Chondrocyte (in vitro differentiated cells): ENCODE results near the gene GAS6. TPM values are rescaled to one million over a fixed set of nuclear protein-coding genes. Genes with fewer than 3 reads are reported as not detected.

Experiments
- DNase-seq: peaks from one replicate; pipeline ENCODE4 v3.0.0; 2021; ENCODE audit warnings: mixed read lengths, low spot score
- H3K27ac Mint-ChIP-seq: one replicate; pipeline ENCODE4 v1.8.0; 2021; ENCODE audit warnings: mild to moderate bottlenecking, moderate library complexity, mixed read lengths; ENCODE audit not compliant: unreplicated experiment
- H3K27me3 Mint-ChIP-seq: 2 replicates; pipeline ENCODE4 v1.8.0; 2021; ENCODE audit warnings: low read depth, mixed read lengths
- H3K36me3 Mint-ChIP-seq: 2 replicates; pipeline ENCODE4 v1.8.0; 2021; ENCODE audit warnings: low read depth, mixed read lengths
- H3K4me1 Mint-ChIP-seq: 2 replicates; pipeline ENCODE4 v1.8.0; 2021; ENCODE audit warnings: low read depth, mild to moderate bottlenecking, mixed read lengths
- H3K4me3 Mint-ChIP-seq: one replicate; pipeline ENCODE4 v1.8.0; 2021; ENCODE audit warnings: mild to moderate bottlenecking, moderate library complexity, mixed read lengths; ENCODE audit not compliant: unreplicated experiment
- H3K9me3 Mint-ChIP-seq: 2 replicates; pipeline ENCODE4 v1.8.0; 2021; ENCODE audit warnings: low read depth, mixed read lengths
- total RNA-seq: library from RNA; stranded (reverse); gene quantifications from 3 replicates; pipeline ENCODE4 v1.2.1, GENCODE V29; 2021
- TF ChIP-seq, protein P1 (sequence below): fragments of 200-600 bp; sonication (generic); IDR thresholded peaks from 2 replicates; pipeline ENCODE4 v1.5.0; 2021; ENCODE audit warnings: antibody characterized with exemption, mild to moderate bottlenecking, moderate library complexity

Gene GAS6
- total RNA-seq, 1 donor from 2014 or later = 111 TPM

DNA sequence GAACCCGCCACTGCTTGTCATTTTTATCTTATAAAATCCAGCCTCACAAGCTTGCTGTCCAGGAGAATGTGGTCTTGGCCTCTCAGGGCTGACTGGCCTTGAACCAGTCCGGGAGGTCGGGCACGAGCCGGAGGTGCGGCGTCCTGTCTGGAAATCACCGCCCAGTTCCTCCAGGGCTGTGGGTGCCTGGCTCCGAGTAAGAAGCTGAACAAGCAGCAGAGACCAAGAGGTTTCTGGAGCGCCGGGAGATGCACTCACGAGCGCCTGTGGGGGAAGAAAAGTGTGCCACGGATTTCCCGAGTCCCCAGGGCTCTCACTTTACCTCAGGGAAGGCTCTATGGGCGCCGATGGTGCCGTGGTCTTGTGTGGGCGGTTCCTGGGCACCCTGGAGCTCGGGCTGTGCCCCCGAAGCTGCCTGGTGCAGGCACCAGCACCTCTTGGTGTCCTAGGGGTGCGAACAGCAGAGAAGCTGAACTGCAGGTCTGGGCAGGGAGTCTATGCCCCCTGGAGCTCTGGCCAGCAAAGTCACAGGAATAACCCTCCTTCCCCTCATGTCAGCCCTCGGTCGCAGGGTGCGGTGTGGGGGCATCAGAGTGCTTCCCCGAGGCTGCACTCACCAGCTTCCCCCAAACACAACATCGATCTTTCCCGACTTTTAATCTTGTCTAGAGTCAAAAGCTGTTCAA, 50.0 kb downstream of the GAS6 start:
- TF ChIP-seq, protein P1, sequence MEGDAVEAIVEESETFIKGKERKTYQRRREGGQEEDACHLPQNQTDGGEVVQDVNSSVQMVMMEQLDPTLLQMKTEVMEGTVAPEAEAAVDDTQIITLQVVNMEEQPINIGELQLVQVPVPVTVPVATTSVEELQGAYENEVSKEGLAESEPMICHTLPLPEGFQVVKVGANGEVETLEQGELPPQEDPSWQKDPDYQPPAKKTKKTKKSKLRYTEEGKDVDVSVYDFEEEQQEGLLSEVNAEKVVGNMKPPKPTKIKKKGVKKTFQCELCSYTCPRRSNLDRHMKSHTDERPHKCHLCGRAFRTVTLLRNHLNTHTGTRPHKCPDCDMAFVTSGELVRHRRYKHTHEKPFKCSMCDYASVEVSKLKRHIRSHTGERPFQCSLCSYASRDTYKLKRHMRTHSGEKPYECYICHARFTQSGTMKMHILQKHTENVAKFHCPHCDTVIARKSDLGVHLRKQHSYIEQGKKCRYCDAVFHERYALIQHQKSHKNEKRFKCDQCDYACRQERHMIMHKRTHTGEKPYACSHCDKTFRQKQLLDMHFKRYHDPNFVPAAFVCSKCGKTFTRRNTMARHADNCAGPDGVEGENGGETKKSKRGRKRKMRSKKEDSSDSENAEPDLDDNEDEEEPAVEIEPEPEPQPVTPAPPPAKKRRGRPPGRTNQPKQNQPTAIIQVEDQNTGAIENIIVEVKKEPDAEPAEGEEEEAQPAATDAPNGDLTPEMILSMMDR = no peak
- Mint-ChIP-seq H3K4me3 (no peak overlapping the region), H3K4me1 (peaks cover 40% of the 10 kb centered on the region), H3K27ac (peak overlapping the region; percentile 13), H3K36me3 (peaks cover 5% of the 10 kb centered on the region), H3K9me3 (no peaks in the 10 kb centered on the region), H3K27me3 (no peaks in the 10 kb centered on the region)
- no peak for DNase-seq

DNA sequence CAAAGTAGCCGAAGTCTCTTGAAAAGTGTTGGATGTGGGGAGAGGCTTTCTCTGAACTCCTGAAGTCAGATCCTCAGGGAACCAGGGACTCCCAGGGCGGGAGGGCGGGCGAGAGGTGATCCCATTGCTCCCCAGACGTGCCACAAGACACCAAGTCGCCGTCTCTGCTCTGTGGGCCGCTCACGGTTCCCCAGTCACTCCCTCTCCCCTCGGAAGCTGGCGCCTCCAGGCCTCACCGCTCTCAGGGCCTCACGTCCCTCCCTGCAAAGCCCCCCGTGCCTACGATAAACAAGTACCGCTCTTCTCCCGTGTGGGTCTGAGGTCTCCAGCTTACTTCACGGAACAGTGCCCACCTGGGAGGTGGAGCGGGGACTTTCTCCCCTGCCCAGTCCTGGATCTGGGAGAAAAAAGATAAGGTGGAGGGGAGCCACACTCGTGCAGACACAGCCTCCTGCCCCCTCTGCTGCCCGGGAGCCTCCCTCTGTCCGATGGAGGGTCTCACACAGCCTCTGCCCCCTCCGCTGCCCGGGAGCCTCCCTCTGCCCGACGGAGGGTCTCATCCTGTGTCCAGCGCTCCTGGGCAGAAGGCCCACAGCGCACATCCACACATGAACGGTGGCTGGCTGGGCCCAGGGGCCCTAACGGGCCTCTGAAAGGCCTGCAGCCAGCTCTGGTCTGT, 50.7 kb downstream of the GAS6 start:
- peaks cover 40% of the 10 kb centered on the region for H3K4me1 Mint-ChIP-seq
- peaks cover 6% of the 10 kb centered on the region for H3K36me3 Mint-ChIP-seq
- H3K27ac Mint-ChIP-seq = peak overlapping the region; percentile 27
- H3K9me3 Mint-ChIP-seq = peaks cover 5% of the 10 kb centered on the region
- H3K27me3 Mint-ChIP-seq = no peaks in the 10 kb centered on the region
- TF ChIP-seq, protein P1 = no peak
- no peak overlapping the region for H3K4me3 Mint-ChIP-seq
- no peak for DNase-seq

DNA sequence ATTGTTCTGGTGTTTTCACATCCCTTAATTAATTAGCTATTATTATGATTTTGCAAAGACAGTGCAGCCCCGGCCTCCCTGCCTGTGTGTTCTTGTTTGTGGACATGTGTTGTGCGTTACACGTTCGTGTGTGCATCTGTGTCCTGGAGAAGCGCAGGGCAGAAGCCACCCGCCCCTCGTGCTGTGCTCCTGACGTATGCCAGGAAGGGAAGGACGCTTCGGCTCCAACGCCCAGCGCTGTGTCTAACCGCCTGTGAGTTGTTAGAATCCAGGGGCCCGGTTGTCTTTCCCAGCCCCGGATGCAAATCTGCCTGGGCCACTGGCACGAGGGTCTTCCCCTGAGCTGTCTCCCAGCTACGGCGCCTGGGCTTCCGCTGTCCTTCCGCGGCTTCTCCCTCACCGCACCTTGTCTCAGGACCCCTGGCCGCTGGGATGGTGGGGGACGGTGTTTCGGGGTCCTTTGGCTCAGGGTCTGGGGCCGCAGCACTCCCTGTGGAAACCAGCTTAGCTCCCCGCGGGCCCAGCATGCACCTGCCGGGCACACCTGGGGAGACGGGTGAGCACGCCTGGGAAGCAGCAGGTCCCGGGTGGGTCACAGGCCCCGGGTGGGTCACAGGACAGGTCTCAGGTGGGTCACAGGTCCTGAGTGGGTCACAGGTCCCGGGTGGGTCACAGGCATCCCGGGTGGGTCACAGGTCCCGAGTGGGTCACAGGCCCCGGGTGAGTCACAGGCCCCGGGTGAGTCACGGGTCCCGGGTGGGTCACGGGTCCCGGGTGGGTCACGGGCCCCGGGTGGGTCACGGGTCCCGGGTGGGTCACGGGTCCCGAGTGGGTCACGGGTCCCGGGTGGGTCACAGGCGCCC, 51.5 kb downstream of the GAS6 start:
- Mint-ChIP-seq H3K9me3 (peaks cover 5% of the 10 kb centered on the region), H3K4me1 (peaks cover 36% of the 10 kb centered on the region), H3K4me3 (no peak overlapping the region), H3K27me3 (no peaks in the 10 kb centered on the region), H3K27ac (no peak overlapping the region), H3K36me3 (peaks cover 6% of the 10 kb centered on the region)
- TF ChIP-seq, protein P1 = no peak
- no peak for DNase-seq

DNA sequence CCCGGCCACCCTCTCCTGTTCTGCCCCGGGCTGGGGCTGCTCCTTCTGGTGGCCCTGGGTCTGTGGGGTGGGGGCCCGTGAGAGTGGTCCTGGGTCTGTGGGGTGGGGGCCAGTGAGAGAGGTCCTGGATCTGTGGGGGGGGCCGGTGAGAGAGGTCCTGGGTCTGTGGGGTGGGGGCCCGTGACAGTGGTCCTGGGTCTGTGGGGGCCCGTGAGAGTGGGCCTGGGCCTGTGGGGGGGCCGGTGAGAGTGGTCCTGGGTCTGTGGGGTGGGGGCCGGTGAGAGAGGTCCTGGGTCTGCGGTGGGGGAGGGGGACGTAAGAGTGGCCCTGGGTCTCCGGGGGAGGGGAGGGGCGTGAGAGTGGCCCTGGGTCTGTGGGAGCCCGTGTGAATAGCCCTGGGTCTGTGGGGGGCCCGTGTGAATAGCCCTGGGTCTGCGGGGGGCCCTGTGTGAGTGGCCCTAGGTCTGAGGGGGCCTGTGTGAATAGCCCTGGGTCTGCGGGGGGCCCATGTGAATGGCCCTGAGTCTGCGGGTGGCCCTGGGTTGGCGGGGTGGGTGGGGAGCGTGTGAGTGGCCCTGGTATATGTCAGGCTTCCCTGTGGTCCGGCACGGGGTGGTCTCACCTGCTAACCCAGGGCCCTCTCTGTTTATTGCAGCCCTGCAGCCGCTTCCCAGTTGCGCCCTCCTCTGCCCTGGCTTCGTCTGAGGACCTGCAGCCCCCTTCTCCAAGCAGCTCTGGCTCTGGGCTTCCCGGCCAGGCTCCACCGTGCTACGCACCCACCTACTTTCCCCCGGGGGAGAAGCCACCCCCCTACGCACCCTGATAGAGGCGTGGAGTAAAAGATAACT, 52.6 kb downstream of the GAS6 start:
- H3K9me3 Mint-ChIP-seq = peaks cover 5% of the 10 kb centered on the region
- H3K36me3 Mint-ChIP-seq = peaks cover 5% of the 10 kb centered on the region
- H3K27ac Mint-ChIP-seq = no peak overlapping the region
- DNase-seq = no peak
- no peaks in the 10 kb centered on the region for H3K27me3 Mint-ChIP-seq
- peaks cover 29% of the 10 kb centered on the region for H3K4me1 Mint-ChIP-seq
- H3K4me3 Mint-ChIP-seq = no peak overlapping the region
- TF ChIP-seq, protein P1 = no peak
